Effector memory CD4-positive, alpha-beta T cell (primary cell): Measurements from ENCODE around the gene OSBPL2.

ENCODE experiments used
- DNase-seq, 3 donors: peaks; one replicate each; pipeline ENCODE4 v3.0.0-alpha.2; 2020
- H3K27ac ChIP-seq: 2 replicates; pipeline ENCODE4 v1.7.0; 2013; ENCODE audit warnings: mild to moderate bottlenecking, low read length, moderate library complexity; ENCODE audit not compliant: insufficient read depth, poor library complexity, severe bottlenecking
- H3K27me3 ChIP-seq: replicated peaks from 2 replicates; pipeline ENCODE4 v1.7.0; 2013; ENCODE audit warnings: mild to moderate bottlenecking, low read length; ENCODE audit not compliant: insufficient read depth, control insufficient read depth, poor library complexity, severe bottlenecking
- H3K36me3 ChIP-seq: 2 replicates; pipeline ENCODE4 v1.7.0; 2013; ENCODE audit warnings: mild to moderate bottlenecking, low read length, moderate library complexity; ENCODE audit not compliant: control insufficient read depth, insufficient read depth
- H3K4me1 ChIP-seq: 2 replicates; pipeline ENCODE4 v1.7.0; 2013; ENCODE audit warnings: low read length, mild to moderate bottlenecking; ENCODE audit not compliant: control insufficient read depth, insufficient read depth, poor library complexity, severe bottlenecking
- H3K4me3 ChIP-seq: 2 replicates; pipeline ENCODE4 v1.7.0; 2013; ENCODE audit warnings: low read length, low read depth, mild to moderate bottlenecking; ENCODE audit not compliant: insufficient read depth, poor library complexity, severe bottlenecking
- H3K9me3 ChIP-seq: 2 replicates; pipeline ENCODE4 v1.7.0; 2013; ENCODE audit warnings: mild to moderate bottlenecking, low read length, moderate library complexity; ENCODE audit not compliant: control insufficient read depth

The OSBPL2 gene

GRCh38 chr20:62325172-62325905 is 87.0 kb downstream of the OSBPL2 start:
- no peak overlapping the region for H3K27ac ChIP-seq
- no peaks in the 10 kb centered on the region for H3K9me3 ChIP-seq
- H3K4me3 ChIP-seq = no peak overlapping the region
- H3K4me1 ChIP-seq = no peaks in the 10 kb centered on the region
- no peak for DNase-seq
- no peaks in the 10 kb centered on the region for H3K36me3 ChIP-seq
- no peaks in the 10 kb centered on the region for H3K27me3 ChIP-seq

GRCh38 chr20:62326559-62326958 is 88.2 kb downstream of the OSBPL2 start:
- H3K27ac ChIP-seq = no peak overlapping the region
- no peaks in the 10 kb centered on the region for H3K9me3 ChIP-seq
- no peak overlapping the region for H3K4me3 ChIP-seq
- H3K4me1 ChIP-seq = no peaks in the 10 kb centered on the region
- no peak for DNase-seq
- H3K27me3 ChIP-seq = no peaks in the 10 kb centered on the region
- H3K36me3 ChIP-seq = no peaks in the 10 kb centered on the region

DNA sequence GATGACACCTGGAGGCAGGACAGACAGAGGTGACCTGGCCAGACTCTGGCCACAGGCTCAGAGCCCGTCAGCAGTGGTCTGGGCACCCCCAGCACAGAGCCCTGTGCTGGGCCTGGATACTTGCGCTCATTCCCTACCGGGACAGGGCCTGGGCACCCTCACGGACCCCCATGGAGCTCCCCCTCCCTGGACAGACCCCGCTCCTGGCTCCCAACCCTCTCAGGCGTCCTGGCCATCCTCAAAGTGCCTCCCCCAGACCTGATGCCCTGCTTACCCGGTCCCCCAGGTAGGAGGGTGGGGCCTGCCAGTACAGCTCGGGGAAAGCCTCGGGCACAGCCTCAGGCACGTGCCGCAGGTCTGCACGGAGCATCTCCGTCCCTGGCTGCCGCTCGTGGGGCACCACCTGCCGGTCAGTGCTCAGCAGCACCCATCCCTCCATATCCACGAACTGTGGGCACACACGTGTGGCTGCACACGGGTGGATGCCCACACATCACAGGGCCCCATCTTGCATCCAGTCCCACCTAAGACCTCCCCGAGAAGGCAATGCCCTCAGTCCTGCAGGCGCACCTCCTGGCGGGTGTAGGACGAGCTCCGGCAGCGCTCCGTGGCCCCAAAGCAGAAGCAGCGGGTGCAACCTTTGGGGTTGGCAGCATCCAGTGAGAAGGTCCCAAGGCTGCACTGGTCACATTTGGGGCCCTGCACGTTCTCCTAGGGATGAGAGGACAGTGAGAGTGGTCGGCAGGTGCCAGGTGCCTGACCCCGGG is 88.8 kb downstream of the OSBPL2 start:
- no peak for DNase-seq
- Histone ChIP-seq H3K36me3 (no peaks in the 10 kb centered on the region), H3K9me3 (no peaks in the 10 kb centered on the region), H3K4me3 (no peak overlapping the region), H3K4me1 (no peaks in the 10 kb centered on the region), H3K27me3 (no peaks in the 10 kb centered on the region), H3K27ac (no peak overlapping the region)

DNA sequence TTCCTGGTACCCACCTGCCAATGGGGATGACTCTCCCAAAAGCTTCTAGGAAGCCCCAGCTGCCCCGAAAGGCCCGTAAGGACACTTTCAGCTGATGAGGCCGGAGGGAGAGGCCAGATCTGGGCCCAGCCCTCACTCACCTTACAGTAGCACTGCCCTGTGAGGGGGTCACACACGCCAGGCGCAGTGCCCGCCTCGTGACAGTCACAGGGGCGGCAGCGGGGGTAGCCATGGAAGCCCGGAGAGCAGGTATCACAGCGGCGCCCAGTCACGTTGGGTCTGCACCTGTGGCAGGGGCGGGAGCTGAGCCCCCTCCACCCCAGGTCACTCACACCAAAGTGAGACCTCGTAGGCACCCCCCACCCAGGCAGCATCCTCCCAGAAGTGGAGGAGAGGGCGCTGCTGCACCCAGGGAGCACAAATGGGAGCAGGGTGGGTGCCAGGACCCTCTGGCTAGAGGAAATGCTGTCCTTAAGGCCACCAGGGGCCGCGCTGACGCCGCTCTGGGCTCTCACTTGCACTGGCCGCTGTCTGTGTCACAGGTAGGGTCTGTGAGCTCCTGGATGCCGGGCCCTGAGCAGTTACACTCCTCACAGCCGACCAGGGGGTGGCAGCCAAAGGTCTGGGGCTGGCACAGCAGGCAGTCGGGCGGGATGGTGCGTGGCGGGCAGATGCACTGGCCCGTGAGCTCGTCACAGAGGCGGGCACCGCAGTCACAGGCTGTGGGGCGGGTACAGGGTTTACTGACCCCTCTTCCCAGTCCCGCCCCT is 89.6 kb downstream of the OSBPL2 start:
- H3K4me1 ChIP-seq = no peaks in the 10 kb centered on the region
- H3K27ac ChIP-seq = no peak overlapping the region
- no peak overlapping the region for H3K4me3 ChIP-seq
- DNase-seq = no peak
- H3K36me3 ChIP-seq = no peaks in the 10 kb centered on the region
- no peaks in the 10 kb centered on the region for H3K27me3 ChIP-seq
- no peaks in the 10 kb centered on the region for H3K9me3 ChIP-seq

DNA sequence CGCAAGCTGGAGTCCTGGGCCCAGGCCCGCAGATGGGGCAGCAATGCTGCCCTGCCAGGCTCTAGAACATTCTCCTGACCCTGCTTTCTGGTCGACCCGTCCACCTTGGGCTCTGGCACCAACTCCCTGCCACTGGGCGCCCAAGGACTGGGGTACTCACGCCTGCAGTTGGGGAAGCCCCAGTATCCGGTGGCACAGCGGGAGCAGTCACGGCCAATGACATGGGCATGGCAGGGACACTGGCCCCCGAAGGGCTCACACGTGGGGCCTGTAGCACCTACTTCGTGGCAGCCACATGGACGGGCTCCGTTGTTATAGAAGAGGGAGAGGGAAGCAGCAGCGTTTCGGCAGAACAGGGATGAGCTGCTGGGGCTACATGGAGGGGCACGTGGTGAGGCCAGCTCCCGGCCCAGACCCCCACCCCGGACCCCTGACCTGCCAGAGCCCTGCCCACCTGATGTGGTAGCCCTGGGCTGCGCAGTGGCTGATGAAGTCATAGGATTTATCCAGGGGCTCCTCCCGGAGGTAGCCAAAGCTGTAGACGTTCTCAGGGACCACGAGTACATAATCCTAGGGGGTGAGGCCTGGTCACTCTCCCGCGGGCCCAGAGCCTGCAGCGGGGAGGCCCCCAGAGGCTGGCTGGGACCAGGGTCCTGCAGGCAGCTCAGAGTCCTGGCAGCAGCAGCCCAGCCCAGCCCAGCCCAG is 90.5 kb downstream of the OSBPL2 start:
- no peaks in the 10 kb centered on the region for H3K9me3 ChIP-seq
- H3K4me3 ChIP-seq = no peak overlapping the region
- H3K36me3 ChIP-seq = no peaks in the 10 kb centered on the region
- no peak overlapping the region for H3K27ac ChIP-seq
- no peak for DNase-seq
- H3K4me1 ChIP-seq = no peaks in the 10 kb centered on the region
- no peaks in the 10 kb centered on the region for H3K27me3 ChIP-seq

DNA sequence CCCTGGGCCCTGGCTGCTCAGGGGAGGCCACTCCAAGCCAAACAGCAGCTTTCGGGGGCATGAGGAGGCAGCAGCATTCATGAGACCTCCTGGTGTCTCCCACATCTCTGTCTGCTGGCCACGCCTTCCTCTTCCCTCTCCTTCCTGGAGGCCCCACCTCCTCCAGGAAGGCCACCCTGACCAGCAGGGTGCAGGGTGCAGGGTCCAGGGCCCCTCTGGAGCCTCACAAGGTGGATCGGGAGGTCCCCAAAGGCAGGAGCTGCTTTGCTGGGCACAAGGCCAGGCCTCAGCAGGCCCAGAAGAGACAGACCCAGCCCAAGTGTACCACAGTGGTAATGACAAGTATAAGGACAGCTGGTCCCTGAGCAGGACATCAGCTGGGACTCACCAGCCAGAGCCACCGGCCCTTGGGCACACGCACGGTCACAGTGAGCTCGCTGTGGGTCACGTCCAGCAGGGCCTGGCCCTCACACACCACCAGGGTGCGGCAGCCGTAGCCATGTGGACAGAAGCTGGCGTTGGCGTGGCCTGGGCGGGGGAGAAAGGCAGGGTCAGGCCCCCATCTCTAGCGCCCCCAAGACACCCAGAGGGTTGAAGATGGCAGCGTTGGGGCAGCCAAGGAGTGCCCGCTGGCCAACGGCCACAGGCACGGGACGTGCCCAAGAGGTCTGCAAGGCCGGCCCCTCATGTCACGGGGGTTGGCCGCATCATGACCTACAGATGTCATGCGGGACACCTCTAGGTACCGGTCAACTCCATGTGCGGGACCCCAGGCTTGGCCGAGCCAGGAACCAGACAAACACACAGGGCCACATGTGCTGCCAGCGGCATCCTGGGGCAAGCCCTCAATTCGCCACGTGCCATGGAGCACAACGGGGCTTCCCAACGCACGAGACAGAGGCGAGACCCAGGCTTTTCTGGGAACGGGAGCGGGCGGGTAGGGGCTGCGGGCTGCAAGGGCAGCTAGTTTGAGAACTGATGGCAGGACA is 91.4 kb downstream of the OSBPL2 start:
- H3K27me3 ChIP-seq = no peaks in the 10 kb centered on the region
- no peak overlapping the region for H3K27ac ChIP-seq
- H3K9me3 ChIP-seq = no peaks in the 10 kb centered on the region
- H3K36me3 ChIP-seq = no peaks in the 10 kb centered on the region
- no peaks in the 10 kb centered on the region for H3K4me1 ChIP-seq
- H3K4me3 ChIP-seq = no peak overlapping the region
- DNase-seq = no peak

DNA sequence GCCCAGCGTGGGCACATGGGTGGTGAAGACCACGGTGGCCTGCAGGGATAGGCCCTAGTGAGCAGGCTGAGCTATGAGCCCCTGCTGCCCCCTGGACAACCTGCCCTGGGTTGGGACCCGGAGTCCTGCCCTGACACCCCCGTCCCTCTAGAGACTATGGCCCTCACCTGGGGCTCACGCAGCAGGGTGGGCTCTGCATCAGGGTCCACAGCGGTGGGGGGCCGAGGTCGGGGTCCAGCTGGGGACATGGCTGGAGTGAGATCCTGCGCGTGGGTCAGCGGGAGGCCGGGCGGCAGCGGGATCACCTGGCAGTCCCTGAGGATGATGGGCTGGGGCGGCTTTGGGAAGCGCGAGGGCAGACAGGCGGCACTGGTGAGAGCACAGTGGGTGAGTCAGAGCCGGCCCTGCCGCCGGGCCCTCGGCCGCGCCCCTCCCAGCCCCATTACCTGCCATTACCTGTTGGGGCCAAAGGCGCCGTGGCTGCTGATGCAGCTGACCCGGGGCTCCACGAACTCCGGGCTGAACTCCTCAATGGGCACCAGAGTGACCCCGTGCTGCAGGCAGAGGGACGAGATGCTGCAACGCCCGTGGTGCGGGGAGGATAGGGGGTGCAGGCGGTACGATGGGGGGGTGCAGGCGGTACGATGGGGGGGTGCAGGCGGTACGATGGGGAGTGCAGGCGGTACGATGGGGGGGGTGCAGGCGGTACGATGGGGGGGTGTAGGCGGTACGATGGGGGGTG is 92.4 kb downstream of the OSBPL2 start:
- no peaks in the 10 kb centered on the region for H3K36me3 ChIP-seq
- H3K4me3 ChIP-seq = no peak overlapping the region
- H3K27me3 ChIP-seq = no peaks in the 10 kb centered on the region
- no peak overlapping the region for H3K27ac ChIP-seq
- no peaks in the 10 kb centered on the region for H3K4me1 ChIP-seq
- no peak for DNase-seq
- H3K9me3 ChIP-seq = no peaks in the 10 kb centered on the region

DNA sequence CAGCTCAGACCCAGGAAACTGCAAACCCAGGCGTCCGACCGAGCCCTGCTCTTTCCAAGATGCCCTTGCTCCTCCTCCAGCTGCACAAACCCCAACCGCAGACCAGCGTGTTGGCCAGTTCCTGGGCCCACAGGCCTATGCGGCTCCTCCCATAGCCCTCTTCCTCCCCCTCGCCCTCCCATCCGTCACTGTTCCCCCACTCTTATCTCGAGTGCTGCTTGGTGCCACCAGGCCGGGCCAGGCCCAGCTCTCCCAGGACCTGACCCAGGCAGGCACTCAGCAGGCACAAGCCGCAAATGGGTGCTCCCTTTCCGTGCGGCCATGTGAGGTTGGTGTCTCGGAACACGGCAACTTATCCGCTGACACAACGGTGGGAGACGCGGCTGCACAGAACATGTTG is 93.0 kb downstream of the OSBPL2 start:
- Histone ChIP-seq H3K4me1 (no peaks in the 10 kb centered on the region), H3K27ac (no peak overlapping the region), H3K4me3 (no peak overlapping the region), H3K36me3 (no peaks in the 10 kb centered on the region), H3K9me3 (no peaks in the 10 kb centered on the region), H3K27me3 (no peaks in the 10 kb centered on the region)
- DNase-seq = no peak
